ENCODE measurements around the gene COA3.

The COA3 gene, protein sequence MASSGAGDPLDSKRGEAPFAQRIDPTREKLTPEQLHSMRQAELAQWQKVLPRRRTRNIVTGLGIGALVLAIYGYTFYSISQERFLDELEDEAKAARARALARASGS

DNA sequence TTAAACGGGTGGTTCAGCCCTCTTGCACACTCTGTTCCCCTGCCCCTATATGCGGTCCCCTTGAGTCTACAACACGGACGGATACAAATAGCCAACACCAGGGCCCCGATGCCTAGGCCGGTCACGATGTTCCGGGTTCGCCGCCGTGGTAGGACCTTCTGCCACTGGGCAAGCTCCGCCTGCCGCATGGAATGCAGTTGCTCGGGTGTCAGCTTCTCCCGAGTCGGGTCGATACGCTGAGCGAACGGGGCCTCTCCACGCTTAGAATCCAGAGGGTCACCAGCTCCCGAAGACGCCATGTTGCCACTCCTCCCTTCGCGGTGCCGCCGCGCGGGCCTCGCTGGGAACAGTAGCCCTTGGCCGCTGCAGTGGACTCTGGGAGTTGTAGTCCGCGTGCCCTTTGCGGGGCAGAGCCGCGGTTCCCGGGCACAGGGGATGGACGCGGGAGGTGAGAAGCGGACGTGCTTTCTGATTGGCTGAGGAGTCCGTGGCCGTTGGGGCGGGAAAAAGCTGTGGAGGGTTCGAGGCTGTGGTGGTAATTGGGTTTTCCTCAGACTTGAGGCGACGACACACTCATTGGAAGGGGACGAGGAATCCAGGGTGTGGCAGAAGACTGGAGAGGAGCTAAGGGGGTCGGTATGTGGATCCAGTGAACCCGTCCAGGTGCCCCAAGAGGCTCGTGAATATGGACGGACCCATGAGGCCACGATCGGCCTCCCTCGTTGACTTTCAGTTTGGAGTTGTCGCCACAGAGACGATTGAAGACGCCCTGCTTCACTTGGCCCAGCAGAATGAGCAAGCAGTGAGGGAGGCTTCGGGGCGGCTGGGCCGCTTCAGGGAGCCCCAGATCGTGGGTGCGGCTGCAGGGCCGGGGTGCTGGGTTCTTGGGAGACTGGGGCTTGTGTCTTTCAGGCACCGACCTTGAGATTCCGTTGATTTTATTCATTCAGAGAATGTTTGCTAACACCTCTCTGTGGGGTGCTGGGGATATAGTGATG is at the start of gene COA3, which contains the start of gene CNTD1:
Gene COA3 (minus strand): TSS at position 322 of the 998 bp plus-strand sequence. CDS start 23 bp downstream, at position 299.
Gene CNTD1 (plus strand): TSS at position 479 of the 998 bp plus-strand sequence. CDS start 207 bp downstream, at position 686.
- peak; percentile 83 for DNase-seq

DNA sequence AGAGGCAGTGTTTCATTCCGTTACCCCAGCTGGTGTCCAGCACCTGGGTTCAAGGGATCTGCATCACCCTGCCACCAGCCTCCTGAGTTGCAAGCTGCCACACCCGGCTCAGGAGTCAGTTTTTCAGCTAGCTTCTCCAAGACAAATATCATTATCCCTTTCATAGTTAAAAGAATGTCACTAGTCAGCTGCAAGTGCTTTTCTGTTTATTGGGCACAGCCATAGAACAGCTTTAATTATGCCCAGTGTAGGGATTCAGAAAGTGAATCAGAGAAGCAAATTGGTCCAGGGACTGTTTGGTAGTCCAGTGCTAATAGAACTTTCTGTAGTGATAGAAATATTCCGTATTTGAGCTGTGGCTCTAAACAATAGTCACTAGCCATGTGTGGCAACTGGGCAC is 49.6 kb upstream of the COA3 start:
- DNase-seq = no peak

DNA sequence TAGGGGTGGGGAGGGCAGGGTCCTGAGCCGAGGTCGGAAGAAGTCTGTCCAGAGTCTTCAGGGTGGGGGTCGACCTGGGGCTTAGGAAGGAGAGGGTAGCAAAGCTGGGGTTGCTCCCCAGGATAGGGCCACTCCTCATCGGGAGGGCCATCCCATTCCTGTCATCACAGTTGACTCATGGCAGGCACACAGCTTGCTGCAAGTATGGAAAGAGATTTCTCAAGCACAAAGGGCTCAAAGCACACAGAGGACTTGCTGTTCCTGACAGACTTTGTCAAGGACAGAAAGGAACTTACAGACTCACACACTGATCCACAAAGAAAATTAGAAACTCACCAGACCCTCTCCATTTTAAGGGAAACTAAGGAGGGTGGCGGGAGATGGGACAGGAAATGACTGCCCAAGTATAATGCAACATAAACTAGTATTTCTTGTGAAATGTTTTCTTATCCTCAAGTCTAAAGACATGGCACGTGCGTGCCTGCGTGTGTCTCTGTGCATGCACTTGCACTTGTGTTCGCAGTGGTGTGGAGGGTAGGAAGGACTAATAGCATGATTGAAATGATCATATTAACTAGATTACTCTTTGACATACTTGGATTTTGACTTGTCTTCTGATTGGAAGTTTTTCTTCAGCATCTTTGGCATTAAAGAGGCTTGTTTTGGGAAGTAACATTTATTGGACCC is 48.2 kb upstream of the COA3 start:
- DNase-seq = no peak

DNA sequence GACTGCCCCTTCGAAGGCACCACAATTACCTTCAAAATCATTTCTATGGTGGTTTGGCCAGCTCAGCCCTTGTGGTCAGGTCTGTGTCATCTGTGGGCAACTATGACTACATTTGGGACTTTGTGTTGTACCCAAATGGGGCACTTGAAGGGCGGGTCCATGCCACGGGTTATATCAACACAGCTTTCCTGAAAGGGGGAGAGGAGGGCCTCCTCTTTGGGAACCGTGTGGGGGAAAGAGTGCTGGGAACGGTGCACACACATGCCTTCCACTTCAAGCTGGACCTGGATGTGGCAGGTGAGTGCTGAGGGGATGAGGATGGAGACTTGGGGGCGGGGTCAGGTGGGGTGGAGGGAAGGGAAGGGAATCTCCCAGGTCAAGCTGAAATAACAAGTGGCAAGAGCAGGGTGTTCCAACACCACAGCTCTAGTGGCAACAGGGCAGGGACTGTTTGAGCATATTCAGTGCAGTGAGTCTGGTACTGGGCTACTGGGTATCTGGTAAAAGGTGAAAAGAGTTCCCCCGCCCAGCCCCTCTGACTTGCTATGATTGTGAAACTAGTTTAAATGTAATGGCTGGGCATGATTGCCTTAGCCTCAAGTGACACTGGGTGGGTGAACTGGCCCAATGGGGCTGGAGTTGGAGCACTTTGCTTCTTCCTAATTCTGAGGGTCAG is 47.6 kb upstream of the COA3 start:
- DNase-seq = peak; percentile 49

DNA sequence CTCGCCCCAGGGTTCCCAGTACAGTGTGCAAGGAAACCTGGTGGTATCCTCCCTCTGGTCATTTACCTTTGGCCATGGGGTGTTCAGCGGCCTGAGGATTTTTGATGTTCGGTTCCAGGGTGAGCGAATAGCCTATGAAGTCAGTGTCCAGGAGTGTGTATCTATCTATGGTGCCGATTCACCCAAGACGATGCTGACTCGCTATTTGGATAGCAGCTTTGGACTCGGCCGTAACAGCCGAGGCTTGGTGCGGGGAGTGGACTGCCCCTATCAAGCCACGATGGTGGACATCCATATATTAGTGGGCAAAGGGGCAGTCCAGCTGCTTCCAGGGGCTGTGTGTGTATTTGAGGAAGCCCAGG is 47.0 kb upstream of the COA3 start:
- no peak for DNase-seq

DNA sequence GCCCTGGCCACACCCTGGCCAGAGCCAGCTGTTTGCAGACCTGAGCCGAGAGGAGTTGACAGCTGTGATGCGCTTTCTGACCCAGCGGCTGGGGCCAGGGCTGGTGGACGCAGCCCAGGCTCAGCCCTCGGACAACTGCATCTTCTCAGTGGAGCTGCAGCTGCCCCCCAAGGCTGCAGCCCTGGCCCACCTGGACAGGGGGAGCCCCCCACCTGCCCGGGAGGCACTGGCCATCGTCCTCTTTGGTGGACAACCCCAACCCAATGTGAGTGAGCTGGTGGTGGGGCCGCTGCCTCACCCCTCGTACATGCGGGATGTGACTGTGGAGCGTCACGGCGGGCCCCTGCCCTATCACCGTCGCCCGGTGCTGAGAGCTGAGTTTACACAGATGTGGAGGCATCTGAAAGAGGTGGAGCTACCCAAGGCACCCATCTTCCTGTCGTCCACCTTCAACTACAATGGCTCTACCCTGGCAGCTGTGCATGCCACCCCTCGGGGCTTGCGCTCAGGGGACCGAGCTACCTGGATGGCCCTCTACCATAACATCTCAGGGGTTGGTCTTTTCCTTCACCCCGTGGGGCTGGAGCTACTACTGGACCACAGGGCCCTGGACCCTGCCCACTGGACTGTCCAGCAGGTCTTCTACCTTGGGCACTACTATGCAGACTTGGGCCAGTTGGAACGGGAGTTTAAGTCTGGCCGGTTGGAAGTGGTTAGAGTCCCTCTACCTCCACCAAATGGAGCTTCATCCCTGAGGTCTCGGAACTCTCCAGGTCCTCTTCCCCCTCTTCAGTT is 46.5 kb upstream of the COA3 start:
- no peak for DNase-seq

DNA sequence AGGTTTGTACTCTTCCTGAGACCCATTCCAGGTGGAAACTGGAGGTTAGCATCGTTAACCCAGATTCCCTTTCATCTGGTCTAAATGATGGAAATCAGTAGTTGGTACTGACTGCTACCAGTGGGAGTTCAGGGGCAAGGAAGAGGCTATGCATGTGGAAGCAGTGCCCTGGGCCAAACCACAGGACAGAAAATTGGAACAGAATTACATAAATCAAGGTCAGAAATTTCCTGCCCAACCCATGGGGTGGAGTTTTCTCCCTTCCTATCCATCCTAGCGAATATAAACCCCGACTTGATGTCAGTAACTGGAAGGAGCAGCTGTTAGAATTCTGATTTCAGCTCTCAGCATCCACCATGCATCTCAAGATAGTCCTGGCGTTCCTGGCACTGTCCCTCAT is 45.8 kb upstream of the COA3 start, which contains the start of gene AOC2:
Gene AOC2 (plus strand): TSS at position 310 of the 400 bp plus-strand sequence. CDS start 47 bp downstream, at position 357.
- DNase-seq = no peak

DNA sequence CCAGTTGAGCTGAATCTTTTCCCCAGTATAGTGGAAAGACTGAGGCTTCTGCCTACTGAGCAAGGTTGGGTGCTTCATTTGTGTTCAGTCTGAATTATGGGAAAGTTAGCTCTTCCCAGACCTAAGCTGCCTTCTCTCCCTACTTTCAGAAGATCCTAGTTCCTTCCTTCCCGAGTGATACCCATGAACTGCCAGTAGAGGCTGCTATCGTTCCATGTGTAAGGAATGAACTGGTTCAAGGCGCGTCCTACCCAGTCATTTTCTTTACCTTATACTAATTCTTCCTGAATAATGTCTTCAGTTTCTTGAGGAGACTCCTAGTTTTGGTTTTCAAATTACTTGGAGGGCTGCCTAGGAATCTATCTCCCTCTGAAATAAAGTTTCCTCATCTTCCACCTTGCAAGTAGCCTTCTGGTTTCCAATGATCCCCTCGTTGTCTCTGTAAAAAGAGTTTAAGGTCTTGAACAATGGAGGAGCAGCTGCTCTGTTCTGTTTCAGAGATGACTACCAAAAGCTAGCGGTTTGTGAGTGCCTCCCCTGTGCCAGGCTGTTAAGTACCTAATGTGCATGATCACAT is 44.9 kb upstream of the COA3 start:
- DNase-seq = no peak

DNA sequence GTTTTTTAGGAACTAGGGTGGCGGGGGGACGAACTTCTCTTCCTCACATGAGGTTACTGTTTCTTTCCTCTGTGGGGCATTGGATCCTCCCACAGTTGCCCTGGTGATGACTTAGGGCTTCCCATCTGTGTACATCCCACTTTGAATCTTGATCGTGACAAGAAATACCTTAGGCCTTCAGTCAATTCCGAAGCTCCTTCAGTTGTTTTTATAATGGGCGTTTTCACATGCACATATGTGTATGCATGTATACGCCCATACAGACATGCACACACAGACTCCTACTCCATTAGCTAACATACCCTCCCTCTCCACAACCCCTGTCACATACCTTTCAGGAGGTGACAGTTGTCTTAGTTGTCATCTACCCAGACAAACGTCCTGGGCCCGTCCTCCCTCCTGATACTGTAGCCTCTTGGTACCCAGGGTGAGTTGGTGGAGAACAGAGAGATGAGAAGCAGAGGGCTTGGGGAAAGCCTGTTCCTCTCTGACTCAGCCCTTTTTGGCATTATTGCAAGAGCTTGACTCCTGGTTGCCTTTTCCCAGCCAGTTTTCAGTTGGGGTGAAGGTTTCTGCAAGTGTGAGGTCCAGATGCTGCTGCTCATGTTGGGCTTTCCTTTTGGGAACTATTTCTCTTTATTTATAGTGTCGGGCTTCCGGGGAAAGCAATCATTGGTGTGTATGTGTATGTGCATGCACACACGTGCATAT is 43.6 kb upstream of the COA3 start:
- no peak for DNase-seq

DNA sequence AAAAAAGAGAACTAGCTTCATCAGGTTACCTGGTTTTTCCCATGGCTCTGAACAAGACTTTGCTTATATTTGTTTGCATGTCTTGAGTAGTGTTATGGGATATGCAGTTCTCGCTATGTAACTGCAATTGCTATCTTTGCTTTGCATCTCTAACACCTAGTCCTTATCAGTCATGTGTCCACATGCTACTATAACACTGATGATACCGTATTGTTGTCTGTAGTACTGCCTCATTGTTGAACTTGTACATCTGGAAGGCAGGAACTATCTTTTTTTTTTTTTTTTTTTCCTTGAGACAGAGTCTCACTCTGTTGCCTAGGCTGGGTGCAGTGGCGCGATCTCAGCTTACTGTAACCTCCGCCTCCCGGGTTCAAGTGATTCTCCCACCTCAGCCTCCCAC is 37.2 kb upstream of the COA3 start:
- DNase-seq = no peak

DNA sequence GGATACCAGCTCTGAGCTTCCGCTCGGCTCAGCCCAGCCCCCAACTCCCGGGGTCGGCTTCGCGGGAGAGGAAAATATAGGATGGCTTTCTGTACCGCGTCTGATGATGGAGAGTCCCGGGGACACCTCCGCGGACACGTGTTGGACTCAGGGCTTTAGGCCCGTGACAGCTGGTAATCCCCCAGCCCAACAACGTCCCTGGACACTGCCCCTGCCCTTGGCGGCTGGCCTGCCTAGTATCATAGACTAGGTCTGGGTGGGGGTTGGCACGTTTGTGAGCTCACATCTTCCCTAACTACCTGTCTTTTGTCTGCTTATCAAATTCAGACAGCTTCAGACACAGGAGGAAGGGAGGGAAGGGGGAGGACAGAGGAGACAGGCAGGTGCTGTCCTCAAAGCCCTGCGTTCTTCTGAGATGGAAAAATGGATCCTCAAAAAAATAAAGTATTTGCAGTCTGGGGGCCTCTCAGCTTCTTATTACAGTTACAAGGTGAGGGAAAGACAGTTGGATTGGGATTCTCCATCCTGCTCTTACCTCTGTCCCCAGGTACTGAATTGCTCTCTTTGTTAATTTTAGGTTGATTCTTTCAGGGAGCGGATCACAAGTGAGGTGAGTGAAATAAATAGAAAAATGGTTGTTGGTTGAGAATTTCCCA is 35.4 kb upstream of the COA3 start:
- no peak for DNase-seq

DNA sequence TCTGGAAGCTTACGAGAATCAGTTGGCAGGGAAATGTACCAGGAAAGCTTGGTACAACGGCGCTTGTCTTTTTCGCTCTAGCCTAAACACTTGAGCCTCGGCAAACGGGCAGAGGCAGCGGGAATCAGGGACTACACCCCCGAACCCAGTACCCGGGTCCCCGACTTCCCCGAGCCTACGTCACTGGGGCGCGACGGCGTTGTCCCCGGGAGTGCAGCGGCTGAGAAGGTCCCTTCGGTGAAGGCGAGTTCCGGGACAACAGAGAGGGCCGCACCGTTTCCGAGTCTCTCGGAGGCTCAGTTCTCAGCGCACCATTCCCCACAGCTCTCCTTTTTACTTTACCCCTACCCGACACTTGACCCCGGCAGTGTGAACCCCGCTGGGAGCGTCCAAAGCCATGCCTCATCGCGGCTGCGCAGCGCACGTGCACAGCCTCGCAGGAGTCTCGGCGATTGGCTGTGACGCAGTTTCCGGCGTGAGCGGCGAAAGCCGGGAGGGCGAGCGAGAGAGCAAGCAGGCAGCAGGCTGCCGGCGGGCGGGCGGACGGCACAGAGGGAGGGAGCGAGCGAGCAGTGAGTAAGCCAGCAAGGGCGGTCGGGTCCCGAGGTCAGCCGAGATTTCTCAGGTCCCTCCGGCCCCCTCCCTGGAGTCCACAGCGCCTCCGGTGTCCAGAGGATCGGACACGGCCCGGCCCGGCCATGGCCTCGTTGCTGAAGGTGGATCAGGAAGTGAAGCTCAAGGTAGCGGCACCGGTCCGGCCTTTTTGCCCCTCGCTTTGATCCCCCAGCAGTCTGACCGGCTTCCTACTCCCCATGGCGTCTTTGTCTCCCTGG is 34.6 kb upstream of the COA3 start, which contains the start of gene PSME3:
Gene PSME3 (plus strand): TSS at position 464 of the 833 bp plus-strand sequence. CDS start 235 bp downstream, at position 699.
- peak; percentile 90 for DNase-seq

DNA sequence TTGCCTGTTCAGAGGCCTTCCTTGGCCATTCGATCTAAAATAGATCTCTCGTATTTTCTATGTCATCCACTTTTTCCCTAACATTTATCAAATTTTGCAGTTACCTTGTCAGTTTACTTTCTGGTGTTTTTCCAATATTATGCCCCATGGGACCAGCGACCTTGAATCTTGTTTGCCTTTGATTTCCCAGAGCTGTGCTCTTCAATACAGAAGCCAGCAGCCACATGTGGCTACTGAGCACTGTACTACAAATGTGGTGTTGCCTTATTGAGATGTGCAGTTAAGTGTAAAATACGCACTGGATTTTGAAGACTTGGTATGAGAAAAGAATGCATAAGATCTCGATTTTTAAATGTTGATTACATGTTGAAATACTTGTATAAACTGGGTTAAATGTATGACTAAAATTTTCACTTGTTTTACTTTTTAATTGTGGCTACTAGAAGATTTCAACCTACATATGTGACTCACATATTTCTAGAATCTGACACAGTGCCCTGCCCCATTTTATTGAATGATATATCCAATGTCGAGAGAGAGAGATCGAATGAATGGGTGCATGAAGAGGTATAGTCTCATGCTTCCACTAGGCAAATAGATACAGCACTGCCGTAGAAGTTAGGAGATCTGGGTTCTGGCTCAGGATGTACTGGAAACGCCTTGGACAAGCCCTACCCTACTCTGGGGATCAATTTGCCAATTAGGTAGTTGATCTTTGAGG is 33.9 kb upstream of the COA3 start:
- DNase-seq = no peak

DNA sequence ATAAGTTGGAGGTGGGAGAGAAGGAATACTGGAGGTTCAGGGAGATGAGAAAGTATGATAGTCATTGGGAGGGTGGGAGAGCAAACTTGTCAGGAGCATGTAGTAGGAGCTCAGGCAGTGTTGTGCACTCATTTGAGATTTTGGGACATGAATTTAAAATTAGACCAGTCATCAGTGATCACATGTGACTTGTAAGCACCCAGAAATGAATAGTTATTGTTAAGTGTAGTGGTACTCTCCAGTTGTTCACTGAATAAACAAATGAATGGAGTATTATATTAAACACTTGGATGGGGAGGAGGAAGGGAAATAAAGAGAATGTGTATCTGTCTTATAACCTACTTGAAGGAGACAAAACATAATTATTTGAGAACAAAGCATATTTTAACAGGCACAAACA is 32.5 kb upstream of the COA3 start:
- no peak for DNase-seq

DNA sequence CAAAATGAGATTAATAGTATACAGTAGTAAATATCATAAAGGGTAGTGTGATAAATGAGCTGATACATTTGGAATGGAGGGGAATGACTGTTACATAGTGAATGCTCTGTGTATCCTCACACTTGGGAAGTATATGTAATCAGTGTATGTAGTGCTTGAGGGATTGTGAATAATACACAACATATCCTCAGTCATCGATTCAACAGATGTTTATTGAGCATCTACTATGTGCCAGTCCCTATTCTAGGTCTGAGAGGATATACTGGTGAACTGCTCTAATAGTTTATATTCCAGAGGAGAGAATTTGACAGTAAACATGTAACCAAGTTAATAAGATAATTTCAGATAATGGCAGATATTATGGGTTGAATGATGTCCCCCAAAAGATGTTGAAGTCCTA is 29.0 kb upstream of the COA3 start:
- no peak for DNase-seq

DNA sequence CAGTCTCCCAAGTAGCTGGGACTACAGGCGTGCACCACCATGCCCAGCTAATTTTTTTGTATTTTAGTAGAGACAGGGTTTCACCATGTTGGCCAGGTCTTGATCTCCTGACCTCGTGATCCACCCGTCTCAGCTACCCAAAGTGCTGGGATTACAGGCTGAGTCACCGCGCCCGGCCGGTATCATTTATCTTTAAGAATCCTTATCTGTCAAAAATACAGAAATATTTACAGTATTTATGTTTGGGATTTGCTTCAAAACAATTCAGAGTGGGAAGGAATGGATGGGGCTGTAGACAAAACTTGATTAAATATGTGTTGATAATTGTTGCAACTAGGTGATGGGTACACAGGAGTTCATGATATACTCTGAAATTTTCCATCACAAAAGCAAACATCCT is 22.7 kb upstream of the COA3 start:
- DNase-seq = no peak

DNA sequence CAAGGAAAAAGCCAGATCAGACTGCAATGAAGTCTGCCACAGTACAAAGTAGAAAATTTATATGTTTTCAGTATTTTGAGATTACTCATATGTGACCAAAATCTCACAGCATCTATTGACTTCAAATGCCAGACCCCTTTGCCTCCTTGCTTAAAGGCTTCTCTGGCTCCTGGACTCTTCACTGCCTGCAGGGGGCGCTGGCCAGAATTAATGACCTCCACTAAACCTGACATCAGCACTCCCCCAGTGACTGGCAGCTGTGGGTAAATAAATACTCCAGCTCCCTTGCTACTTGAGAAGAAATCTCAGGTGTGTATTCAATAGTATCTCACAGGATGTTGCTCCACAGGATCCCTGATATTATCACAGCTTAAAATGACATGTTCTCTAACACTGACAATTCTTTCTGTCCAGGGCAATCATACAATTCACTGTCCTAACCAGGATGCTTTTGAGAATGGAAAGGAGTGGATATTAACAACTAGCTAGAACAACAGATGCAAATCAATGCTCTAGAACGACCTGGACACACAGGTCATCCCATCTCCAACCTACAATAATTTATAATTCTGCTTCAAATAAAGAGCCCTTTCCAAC is 21.5 kb upstream of the COA3 start:
- peak; percentile 71 for DNase-seq

DNA sequence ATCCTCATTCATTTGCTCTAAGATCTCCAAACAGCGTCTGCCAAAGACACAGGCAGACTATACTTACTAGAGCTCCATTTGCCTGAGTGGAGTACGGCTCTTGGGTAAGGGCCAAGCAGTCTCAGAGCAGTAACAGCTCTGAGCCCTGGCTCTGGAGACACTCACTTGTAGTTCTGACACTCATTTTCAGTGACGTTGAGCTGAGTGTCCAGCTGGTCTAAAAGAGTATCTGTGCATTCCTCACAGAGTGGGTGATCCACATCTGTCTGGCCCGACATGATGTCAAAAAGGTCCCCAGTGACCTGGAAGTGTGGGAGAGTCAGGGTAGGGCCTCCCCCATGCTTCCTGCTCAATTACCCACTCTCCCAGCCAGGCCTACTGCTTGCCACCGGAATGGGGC is 19.9 kb upstream of the COA3 start:
- no peak for DNase-seq

Data from stimulated activated CD4-positive, alpha-beta T cell treated with anti-CD3 and anti-CD28 coated beads, Interleukin-4, amount 100 ng/mL, for 24 hours (primary cell).